ENCODE measurements around the gene YTHDF2. TPM values are rescaled to one million over a fixed set of nuclear protein-coding genes. Genes with fewer than 3 reads are reported as not detected.

YTHDF2 gene
- total RNA-seq, 1 donor from 2014 or later, result 81.2 TPM

DNA sequence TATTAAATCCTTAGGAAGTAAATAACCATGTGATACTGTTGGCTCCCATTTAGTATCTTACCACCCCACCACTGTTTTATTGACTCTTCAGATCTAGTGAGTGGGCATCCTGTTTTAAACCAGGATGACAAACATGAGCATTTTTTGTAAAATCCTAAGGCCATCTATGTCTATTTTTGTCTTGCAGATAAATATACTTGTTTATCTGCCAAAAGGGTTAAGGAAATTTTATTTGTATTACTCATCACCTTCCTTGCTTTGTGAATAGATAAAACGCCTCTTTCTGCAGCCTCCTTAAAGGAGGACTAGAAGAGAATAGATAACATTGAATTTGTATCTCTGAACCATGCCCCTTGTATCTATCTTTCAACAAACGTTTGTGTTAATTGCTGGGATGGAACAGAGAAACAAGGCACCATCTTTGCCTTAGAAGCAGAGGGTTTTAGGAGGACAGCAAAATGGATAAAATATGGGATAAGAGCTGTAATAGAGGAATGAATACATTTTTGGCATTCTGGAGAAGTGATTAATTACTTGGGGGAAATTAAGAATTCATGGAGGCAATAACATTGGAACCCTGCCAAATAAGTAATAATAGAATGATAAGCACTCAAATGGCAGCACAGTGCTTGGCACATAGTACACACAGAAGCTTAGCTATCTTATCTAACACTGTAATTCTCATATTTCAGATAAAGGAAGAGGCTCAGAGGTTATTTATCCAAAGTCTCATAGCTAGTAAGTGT is 14.7 kb downstream of the YTHDF2 start:
- no peak overlapping the region for H3K27ac Mint-ChIP-seq
- no peak for TF ChIP-seq CTCF (IDR thresholded peaks at IDR 0.05)
- CTCF ChIA-PET, result interaction anchor here (1.6 to 2.1 kb wide), 2 partner anchors 15 to 126 kb away, joined by 4 to 5 read pairs; partner anchors contain the start of gene YTHDF2
- DNase-seq (no peak), ATAC-seq (ENCODE audit: low read depth) (no peak)
- no peaks in the 10 kb centered on the region for H3K9me3 Mint-ChIP-seq
- intact Hi-C loops (cut with micrococcal nuclease), result no loop called here
- POLR2A ChIA-PET, result no interaction called here
- H3K36me3 Mint-ChIP-seq (ENCODE audit: low read depth), result peaks cover 42% of the 10 kb centered on the region
- no peaks in the 10 kb centered on the region for H3K27me3 Mint-ChIP-seq
- no peak overlapping the region for H3K4me3 Mint-ChIP-seq
- peaks cover 38% of the 10 kb centered on the region for H3K4me1 Mint-ChIP-seq

DNA sequence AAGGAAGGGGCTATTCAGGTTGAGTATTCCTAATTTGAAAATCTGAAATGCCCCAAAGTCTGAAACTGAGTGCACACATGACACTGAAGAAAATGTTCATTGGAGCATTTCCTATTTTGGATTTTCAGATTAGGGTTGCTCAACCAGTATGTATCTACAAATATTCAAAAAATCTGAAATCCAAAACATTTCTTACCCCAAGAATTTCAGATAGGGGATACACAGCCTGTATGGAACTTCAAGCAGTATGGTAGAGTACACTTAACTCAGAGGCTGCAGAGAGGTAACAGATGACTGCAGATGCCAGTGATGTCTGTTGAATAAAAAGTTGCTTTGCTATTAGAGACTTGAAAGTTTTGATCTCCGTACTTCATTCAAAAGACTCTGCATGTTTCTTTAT is 19.0 kb downstream of the YTHDF2 start:
- TF ChIP-seq CTCF (IDR thresholded peaks at IDR 0.05), result no peak
- Mint-ChIP-seq H3K36me3 (ENCODE audit: low read depth) (peaks cover 36% of the 10 kb centered on the region), H3K9me3 (no peaks in the 10 kb centered on the region), H3K27ac (no peak overlapping the region), H3K27me3 (no peaks in the 10 kb centered on the region), H3K4me1 (peaks cover 26% of the 10 kb centered on the region), H3K4me3 (no peak overlapping the region)
- intact Hi-C loops (cut with micrococcal nuclease), result loop anchor here (5.0 kb wide), 1 partner anchor 238 kb away; no protein-coding TSS in a partner anchor
- no peak for DNase-seq
- POLR2A ChIA-PET, result interaction anchor here (0.5 to 1.1 kb wide), 2 partner anchors 107 to 174 kb away, joined by 3 to 4 read pairs; no protein-coding TSS in a partner anchor
- no peak for ATAC-seq (ENCODE audit: low read depth)
- CTCF ChIA-PET, result no interaction called here

DNA sequence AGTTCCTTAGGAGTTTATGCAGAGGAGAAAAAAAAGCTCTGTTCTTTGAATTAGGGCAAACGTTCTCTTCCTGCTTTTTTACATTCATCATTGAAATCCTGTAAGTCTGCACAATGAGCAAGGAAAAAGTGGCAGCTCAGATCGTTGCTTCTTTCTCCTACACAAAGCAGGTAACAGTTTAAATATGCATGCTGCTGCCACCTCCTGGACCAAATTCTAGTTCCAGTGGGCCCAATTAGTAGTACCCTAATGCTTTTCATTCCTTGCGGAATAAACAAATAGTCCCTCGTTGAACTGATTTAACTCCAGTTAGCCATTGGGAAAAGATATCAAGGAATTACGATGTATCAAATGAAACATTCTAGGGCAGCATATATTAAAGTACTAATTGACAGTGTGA is 20.1 kb downstream of the YTHDF2 start:
- Mint-ChIP-seq H3K36me3 (ENCODE audit: low read depth) (peaks cover 33% of the 10 kb centered on the region), H3K27ac (no peak overlapping the region), H3K4me1 (peaks cover 19% of the 10 kb centered on the region), H3K4me3 (no peak overlapping the region), H3K27me3 (no peaks in the 10 kb centered on the region), H3K9me3 (no peaks in the 10 kb centered on the region)
- ChIA-PET CTCF (no interaction called here), POLR2A (interaction anchor here (0.5 kb wide), 1 partner anchor 109 kb away, joined by 3 read pairs; the partner anchor contains the start of gene RNU11)
- no peak for TF ChIP-seq CTCF (IDR thresholded peaks at IDR 0.05)
- intact Hi-C loops (cut with micrococcal nuclease), result loop anchor here (5.0 kb wide), 1 partner anchor 240 kb away; no protein-coding TSS in a partner anchor
- no peak for DNase-seq
- ATAC-seq (ENCODE audit: low read depth), result no peak

DNA sequence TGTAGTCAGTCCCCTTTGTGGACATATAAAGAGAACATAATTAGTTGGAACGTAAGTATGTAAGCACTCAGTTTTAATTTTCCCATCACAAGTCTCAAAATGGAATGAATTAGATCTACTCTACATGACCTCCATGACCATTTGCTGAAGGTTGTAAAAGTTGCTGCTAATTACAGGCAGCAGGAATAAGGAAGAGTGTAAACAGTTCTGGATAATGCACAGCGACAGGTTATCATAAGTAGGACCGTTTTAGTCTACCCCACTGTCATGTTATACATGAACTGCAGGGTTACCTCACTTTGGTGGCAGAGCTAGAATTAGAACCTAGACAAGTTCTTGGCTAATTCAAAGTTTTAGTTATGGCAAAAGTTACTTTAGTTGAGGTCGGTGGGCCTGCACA is 21.7 kb downstream of the YTHDF2 start:
- TF ChIP-seq CTCF (IDR thresholded peaks at IDR 0.05), result no peak
- POLR2A ChIA-PET, result interaction anchor here (0.7 kb wide), 1 partner anchor 22 kb away, joined by 3 read pairs; the partner anchor contains the start of gene YTHDF2
- no peak overlapping the region for H3K27ac Mint-ChIP-seq

GRCh38 chr1:28759257-28759656 is 22.5 kb downstream of the YTHDF2 start:
- CTCF ChIA-PET, result no interaction called here

More for the DNA sequence above, 21.7 kb downstream of the YTHDF2 start:
- DNase-seq (no peak), ATAC-seq (ENCODE audit: low read depth) (no peak)
- peaks cover 36% of the 10 kb centered on the region for H3K36me3 Mint-ChIP-seq (ENCODE audit: low read depth)
- H3K4me1 Mint-ChIP-seq, result peaks cover 18% of the 10 kb centered on the region
- no peaks in the 10 kb centered on the region for H3K9me3 Mint-ChIP-seq
- H3K4me3 Mint-ChIP-seq, result no peak overlapping the region
- H3K27me3 Mint-ChIP-seq, result no peaks in the 10 kb centered on the region
- CTCF ChIA-PET, result no interaction called here
- intact Hi-C loops (cut with micrococcal nuclease), result loop anchor here (5.0 kb wide), 1 partner anchor 241 kb away; no protein-coding TSS in a partner anchor

More at GRCh38 chr1:28759257-28759656, 22.5 kb downstream of the YTHDF2 start:
- TF ChIP-seq CTCF (IDR thresholded peaks at IDR 0.05), result no peak
- no peak for DNase-seq
- Mint-ChIP-seq H3K36me3 (ENCODE audit: low read depth) (peaks cover 32% of the 10 kb centered on the region), H3K4me3 (no peak overlapping the region), H3K27me3 (no peaks in the 10 kb centered on the region), H3K4me1 (peaks cover 17% of the 10 kb centered on the region), H3K9me3 (no peaks in the 10 kb centered on the region), H3K27ac (no peak overlapping the region)
- POLR2A ChIA-PET, result interaction anchor here (0.7 kb wide), 1 partner anchor 23 kb away, joined by 3 read pairs; the partner anchor contains the start of gene YTHDF2
- intact Hi-C loops (cut with micrococcal nuclease), result loop anchor here (5.0 kb wide), 1 partner anchor 242 kb away; no protein-coding TSS in a partner anchor
- no peak for ATAC-seq (ENCODE audit: low read depth)
